Amygdala (tissue), 56 donors: ENCODE data around the gene CD81.

Experiments used
- DNase-seq, 56 donors: peaks; one replicate each; lab custom pipeline; 2025; lab: John Stamatoyannopoulos, UW

CD81 gene

DNA sequence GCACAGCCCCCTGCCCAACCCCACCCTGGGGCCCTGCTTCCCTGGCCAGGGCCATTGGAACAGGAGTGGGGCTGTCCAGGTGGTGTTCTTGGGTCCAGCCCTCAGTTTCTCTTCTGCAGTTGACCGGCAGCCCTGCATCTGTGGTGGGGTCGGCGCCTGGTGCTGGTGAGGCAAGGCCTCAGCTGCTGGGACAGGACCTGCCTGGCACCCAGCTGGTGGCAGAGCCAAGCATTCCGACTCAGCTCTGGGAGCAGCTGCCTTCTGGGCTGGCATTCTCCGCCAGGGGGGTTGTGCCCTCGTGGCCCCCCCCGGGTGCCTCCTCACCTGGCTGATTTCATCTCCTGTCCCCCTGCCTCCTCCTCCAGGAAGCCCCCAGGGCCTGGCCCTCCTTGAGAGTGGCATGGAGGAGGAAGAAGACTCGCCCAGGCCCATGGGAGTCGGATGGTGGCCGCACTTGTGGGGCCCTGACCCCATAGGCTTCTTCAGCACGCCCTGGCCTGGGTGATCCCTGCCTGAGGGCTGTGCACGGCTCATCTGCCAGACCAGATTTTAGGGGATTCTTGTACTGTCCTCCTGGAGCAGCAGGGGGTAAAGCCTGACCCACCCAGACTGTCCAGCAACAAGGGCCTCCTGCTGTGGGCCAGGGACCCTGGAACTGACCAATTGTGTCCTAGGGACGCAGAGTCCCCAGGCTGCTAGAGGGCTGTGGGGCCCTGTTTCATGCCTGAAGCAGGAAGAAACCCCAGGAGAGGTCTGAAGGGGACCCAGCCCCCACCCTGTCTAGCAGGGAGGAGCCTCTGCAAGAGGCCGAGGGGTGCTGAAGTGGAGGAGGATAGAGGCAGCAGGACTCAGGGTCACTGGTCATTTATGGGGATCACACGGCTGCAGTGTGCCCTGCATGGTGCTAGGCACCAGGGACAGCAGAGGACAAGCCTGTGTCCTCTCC lies 11.6 kb downstream of the CD81 start:
- peak in 11 of 56 donors; percentile 24 to 55 (median 40) for DNase-seq

DNA sequence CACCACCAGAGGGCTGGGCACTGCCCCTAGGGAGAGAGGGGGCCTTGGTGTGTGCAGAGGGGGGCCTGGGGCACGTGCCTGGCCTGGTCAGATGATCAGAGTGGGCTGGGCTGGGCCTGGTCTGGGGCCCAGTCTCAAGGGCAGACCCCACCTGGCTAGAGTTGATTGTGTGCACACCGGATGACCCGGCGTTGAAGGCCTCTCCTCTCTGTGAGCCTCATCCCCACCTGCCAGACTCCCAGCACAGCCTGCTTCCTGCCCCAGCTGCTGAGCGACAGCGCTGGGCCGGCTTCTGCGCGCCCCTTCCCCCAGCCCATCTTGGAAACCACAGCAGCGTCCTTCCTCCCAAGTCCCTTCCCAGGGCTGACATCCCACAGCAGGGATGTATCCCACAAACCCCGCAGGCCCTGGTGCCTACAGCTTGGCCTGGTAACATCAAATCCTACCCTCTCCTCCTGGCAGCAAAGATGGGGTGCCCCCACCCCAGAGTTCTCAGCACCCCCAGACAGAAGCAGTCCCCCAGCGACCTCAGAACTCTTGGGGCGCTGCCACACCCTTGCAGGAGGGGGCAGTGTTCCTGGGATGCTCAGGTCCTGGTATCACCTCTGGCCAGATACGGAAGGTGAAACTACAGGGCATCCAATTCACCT lies 12.4 kb downstream of the CD81 start:
- no peak for DNase-seq

DNA sequence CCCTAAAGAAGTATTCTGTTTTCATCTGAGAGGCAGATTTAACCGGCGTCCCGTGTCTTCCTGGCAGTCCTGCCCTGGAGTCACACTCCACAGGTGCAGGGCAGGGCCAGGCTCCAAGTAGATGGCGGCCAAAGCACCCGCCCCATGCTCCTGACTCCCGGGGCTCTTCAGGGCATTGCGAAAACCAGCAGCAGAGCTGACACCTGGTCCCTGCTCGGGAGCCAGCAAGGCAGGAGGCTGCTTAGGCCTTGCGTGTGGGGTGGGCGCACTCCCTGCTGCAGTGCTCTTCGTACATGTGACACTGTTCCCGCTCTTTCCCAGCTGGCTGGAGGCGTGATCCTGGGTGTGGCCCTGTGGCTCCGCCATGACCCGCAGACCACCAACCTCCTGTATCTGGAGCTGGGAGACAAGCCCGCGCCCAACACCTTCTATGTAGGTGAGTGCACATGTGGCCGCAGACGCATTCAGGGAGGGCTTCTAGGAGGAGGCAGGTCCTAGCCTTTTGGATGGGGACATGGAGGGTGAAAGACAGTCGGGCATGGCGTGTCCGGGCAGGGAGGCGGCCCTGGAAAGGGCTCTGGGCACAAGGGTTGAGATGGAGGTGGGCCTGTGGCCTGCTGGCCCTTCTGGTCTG lies 13.1 kb downstream of the CD81 start:
- DNase-seq: no peak

DNA sequence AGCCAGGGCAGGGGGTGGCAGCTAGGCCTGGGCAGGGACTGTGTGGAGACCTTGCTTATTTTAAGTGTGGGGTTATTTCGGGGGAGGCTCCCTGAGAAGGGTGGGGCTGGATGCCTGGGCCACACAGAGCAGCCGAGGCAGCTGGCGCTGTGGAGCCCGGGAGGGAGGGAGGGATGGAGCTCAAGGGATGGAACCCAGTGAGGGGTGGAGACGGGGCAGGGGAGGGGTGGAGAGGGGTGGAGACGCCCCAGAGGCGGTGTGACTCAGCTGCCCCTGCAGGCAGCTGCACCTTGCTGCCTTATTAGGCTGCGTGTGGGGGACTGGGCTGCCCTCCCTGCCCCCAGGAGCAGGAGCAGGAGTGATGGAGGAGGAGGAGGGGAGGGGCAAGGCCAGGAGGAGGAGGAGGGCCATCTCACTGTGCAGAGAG lies 13.6 kb downstream of the CD81 start:
- peak in 4 of 56 donors; percentile 31 to 39 (median 35) for DNase-seq

DNA sequence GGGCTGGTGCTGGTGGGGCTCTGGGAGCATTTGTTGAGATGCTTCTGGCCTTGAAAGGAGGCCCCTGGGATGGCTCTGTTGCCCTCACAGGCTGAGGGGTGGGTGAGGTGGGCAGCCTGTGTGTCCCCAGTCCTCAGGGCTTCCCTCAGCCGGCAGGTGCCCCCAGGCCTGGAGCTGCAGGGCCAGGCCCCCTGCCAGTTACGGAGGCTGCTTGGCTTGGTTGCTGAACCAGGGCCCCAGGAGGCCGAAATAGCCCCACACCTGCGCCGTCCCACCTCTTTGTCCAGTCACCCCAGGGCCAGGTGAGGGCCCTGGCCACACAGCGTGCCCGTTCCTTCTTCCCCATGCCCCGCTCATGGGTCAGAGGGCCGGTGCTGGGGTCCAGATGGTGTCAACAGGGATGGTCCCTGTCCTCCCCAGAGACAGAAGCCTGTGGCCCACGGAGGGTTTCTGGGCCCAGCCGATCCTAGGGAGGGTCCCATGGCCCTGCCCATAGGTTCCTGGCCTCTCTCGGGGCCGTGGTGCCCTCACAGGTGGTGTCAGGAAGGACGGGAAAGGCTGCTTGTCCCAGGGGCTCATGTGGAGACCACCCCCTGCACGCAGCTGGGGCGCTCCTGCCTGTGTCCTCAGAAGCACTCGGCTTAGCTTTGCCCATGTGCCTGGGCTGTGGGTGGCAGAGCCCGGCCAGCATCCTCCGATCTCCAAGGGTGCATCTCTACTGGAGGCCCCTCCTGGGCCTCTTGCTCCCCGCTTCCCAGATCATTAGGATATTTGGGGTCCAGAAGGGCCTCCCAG lies 14.3 kb downstream of the CD81 start:
- no peak for DNase-seq

DNA sequence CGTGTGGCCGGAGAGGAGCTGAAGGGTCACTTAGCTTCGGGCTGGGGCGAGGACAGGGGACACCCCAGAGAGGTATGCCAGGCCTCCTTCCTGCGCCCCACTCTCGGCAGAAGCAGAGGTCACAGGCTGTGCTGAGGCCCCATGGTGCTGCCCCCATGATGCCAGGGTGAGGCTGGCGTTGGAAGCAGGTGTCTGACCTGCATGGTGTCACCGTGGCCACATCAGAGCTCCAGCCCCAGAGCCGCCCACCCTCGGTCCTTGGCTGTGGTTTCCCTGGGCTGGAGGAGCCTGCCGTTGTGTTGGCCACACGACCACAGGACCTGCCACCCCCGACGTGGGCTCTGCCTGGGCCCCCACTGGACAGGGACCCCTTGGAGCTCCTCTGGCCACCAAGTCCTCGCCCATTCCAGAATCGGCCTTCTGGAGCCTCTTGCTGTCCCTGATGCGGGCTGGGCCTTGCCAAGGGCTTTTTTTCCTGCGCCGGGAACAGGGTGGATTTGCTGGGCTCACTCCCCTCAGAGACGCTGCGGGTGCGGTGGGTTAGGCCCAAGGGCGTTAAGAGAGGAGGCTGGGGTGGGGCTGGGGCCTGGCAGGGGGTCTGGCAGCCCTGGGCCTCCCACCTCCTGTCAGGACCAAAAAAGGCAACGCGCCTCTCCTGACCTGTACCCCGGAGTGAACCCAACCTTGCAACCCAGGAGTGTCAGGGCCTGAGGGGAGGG lies 15.3 kb downstream of the CD81 start:
- no peak for DNase-seq

DNA sequence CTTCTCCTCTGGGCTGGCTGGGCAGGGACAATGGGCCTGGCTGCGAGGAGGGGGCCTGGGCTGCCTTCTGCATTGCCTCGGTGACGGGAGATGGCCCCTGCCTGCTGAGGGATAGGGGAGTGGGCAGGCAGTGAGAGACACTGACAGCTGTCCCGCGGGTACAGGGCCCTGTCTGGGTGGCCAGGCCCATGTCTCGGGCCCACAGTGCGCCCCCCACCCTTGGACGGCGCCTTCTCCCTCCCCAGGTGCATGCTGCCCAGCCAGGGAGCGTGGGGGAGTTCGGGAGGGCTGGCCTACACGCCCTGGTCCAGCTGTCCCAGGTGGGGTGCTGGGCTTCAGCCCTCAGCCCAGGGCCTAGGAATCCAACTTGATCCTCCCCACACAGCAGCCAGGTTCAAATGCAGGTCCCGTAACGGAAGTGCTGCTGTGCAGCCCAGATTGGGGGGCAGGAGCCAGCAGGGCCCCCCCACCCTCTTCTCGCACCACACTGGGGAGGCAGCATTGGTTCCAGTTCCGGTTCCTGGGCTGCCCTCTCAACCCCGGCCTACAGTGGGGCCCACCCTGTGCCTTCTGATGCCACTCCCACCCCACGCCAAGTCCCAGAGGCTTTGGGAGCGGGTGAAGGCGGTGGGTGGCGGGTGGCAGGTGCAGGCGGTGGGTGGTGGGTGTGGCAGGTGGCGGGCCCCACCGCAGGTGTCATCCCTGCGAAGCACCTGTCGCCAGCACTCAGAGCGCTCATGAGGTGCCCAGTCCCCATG lies 16.2 kb downstream of the CD81 start:
- no peak for DNase-seq

DNA sequence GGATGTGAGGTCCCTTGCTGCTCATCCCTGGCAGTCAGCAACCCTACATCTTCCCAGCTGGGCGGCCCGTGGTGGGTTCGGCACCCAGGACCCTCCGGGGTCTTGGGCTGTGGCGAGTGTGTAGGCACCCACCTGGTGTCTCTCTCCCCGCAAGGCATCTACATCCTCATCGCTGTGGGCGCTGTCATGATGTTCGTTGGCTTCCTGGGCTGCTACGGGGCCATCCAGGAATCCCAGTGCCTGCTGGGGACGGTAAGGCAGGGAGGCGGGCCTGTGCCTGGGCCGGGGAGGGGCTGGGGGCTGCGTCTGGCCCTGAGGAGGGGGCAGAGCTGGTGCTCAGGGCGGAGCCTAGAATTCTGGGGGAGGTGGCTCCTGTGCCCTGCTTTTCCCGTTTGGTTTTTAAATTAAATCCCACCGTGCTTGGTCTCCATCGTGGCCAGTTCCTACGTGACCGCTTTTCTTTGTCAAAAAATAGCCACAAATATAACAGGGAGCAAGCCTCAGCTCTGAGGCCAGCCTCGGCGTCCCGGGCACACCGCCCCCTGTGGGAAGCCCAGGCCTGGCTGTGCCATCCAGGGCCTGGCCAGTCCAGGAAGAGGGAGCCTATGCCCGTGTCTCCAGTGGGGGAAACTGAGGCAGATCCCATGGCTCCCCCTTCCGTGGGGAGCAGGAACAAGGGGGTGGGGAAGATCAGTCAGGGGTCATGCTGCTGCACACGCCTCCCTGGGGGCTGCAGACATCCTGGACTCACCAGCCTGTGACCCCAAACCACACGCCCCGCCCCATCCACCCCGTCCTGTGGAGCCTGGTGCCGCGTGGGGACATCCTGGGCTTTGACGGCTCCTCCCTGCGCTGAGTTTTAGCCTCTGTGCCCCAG lies 17.1 kb downstream of the CD81 start:
- no peak for DNase-seq

DNA sequence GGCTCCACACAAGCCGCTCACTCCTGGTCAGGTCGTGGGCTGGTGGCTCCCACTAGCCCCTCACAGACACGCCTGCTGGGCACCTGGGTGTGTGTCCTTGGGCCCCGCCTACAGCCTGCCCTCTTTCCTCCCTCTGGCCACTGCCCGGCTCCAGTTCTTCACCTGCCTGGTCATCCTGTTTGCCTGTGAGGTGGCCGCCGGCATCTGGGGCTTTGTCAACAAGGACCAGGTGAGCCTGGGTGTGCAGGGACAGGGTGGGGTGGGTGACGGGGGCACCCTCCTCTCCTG lies 17.7 kb downstream of the CD81 start:
- DNase-seq: no peak

DNA sequence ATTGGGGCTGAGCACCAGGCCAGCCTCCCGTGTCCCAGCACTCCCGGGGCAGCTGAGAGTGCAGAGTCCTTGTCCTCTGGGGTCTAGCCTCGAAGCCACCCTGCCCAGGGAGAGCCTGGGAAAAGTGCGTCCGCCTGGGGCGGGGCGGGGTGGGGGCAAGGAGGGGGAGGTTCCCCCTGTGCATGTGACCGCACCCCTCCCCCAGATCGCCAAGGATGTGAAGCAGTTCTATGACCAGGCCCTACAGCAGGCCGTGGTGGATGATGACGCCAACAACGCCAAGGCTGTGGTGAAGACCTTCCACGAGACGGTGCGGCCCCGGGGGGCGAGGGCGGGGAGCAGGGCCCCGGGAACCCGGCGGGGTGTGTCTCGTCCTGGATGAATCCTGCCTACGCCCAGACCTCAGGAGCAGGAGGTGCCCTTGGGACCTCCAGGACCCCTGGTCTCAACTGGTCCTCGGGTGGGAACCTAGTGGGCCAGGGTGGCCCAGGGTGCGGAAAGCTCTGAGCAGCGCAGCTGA lies 18.2 kb downstream of the CD81 start:
- no peak for DNase-seq

DNA sequence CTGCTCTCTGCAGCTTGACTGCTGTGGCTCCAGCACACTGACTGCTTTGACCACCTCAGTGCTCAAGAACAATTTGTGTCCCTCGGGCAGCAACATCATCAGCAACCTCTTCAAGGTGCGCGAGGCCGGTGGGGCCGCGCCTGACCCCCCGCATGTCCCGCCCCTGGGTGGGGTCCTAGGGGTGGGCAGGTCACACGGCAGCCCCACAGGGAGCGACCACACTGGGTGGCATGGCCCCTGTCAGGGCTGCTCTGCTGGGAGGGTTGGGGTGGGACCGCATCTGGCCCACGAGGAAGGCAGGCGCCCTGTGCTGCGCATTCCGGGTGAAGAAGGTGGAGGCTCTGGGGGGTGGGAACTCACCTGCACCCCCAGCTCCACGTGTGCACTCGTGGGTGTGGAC lies 18.7 kb downstream of the CD81 start:
- DNase-seq: no peak

DNA sequence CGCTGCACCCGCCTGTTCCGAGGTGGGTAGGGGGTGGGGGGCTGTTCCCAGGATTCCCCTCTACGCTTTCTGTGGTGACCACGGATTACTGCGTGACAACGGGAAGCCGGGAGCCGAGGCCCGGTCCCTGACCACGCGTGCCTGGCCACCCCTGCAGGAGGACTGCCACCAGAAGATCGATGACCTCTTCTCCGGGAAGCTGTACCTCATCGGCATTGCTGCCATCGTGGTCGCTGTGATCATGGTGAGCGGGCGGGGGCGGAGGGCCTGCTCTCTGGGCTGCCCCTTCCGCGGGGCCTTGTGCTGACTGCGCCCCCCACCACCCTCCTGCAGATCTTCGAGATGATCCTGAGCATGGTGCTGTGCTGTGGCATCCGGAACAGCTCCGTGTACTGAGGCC lies 19.4 kb downstream of the CD81 start:
- no peak for DNase-seq

DNA sequence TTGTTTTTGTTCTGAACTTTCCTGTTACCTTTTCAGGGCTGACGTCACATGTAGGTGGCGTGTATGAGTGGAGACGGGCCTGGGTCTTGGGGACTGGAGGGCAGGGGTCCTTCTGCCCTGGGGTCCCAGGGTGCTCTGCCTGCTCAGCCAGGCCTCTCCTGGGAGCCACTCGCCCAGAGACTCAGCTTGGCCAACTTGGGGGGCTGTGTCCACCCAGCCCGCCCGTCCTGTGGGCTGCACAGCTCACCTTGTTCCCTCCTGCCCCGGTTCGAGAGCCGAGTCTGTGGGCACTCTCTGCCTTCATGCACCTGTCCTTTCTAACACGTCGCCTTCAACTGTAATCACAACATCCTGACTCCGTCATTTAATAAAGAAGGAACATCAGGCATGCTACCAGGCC lies 19.9 kb downstream of the CD81 start:
- no peak for DNase-seq

DNA sequence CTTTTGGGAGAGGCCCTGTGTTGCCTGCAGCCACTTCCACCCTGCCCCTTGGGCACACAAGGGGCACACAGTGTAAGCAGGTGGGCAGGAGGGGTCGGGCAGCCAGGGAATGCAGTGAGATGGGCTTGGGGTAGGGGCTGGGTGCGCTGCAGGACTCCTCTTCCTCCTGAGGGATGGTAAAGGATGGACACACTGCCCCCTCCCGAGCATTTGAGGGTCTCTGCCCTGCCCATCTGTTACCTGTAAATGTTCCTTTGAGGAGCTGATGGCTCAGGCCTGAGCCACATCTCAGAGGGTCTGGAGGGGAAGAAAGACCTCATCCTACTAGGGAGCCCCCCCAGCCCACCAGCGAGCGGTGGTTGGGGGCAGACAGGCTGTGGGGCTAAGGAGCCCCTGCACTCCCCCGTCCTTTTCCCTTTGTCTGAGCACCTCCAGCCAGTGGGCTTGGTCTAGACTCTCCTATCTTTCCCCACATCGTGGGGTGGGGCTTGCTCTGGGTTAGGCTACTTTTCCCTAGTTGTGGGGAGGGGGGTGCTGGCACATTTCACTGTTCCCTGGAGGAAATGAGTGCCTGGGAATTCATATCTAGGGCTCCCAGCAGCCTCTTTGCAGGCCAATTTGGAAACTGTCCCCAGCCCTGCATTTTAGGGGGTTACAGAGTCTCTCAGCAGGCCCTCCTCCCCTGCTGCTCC lies 21.7 kb downstream of the CD81 start:
- no peak for DNase-seq

DNA sequence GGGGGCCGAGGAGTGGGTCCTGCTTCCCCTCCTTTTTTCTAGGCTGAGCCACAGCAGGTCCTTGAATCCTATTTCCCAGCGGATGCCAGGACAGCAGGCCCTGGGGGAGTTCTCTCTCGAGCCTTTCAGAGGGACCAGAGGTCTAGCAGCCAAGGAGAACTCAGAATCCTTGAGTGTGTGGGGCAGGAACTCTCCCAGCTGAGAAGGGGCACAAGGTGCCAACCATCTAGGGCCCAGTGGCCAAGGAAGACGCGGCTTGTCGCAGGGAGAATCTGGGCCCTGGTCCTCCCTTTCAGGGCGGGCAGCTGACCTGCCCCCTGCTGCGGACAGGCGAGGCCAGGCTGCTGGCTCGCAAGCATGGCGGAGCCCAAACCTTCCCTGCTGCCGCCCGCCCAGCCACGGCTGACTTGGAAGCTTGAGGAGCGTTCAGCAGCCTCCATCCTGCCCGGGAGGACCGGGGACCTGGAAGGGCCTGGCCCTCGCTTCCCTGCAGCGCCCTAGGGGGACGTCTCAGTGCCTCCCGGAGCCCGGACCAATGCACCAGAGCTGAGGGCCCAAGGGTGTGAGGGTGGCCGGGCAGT lies 22.5 kb downstream of the CD81 start:
- DNase-seq: peak in 5 of 56 donors; percentile 30 to 71 (median 49)

DNA sequence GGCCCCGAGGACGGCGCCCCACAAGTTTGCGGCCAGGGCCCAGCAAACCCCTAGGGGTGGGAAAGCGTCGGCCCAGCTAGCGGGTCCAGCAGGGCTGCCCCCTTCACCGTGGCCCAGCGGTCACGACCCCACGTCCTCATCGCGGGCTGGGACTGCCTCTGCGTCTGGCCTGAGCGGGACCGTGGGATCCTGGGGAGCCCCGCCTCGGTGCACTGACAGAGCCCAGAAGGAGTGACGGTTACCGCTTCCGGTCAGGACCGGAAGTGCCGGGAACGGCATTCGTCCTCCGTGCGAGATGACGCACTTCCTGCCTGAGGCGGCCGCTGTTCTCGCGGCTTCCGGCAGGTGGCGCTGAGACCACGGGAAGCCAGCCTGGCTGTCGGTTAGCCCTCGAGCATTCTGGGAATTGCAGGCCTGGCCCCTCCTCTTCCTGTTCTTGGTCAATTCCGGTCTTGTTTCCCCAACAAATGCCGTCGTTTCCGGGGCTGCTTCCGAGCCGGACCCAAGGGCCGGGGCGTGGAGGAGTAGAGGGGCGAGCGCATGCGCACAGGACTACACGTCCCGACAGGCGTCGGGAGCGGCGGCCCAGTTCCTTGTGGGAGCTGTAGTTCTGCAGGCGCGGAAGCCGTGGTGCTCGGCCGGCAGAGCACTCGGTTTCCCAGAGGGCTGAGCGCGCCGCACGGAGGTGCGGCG lies 23.1 kb downstream of the CD81 start, which contains the start of gene TSSC4:
TSSC4 (plus strand) TSS at position 682 of the 693 bp plus-strand sequence. CDS start 1,884 bp downstream, outside the sequence.
- peak; percentile 94 to 100 (median 99) for DNase-seq
